ENCODE data around the gene FXYD5. TPM values are rescaled to one million over a fixed set of nuclear protein-coding genes. Genes with fewer than 3 reads are reported as not detected.

The FXYD5 gene
- total and polyA plus RNA-seq, 4 donors: 2.2 to 22.0 (median 7.3) TPM

GRCh38 chr19:35212241-35212640 is 57.7 kb downstream of the FXYD5 start:
- Histone ChIP-seq H3K27ac (ENCODE audit: low read depth in 1 of 2, low read length in 2 of 2) (peak overlapping the region; percentile 59 to 69), H3K36me3 (ENCODE audit: control insufficient read depth in 4 of 4, insufficient read depth in 3 of 4, low read depth in 1 of 4, low read length in 3 of 4) (no peaks in the 10 kb centered on the region), H3K27me3 (ENCODE audit: control insufficient read depth in 4 of 4, insufficient read depth in 4 of 4, low read length in 3 of 4) (no peaks in the 10 kb centered on the region), H3K9ac (ENCODE audit: low read depth in 1 of 2, low read length in 2 of 2) (no peak overlapping the region), H3K9me3 (ENCODE audit: control insufficient read depth in 4 of 4, low read length in 3 of 4) (no peaks in the 10 kb centered on the region), H3K4me3 (ENCODE audit: low read depth in 1 of 3, low read length in 3 of 3) (no peak overlapping the region), H3K4me1 (ENCODE audit: control insufficient read depth in 4 of 4, insufficient read depth in 4 of 4, low read length in 3 of 4) (peaks cover 0 to 3% (median under 1%) of the 10 kb centered on the region in 4 donors)
- no peak for TF ChIP-seq REST (IDR thresholded peaks at IDR 0.05)
- TF ChIP-seq HNF4A (conservative IDR thresholded peaks at IDR 0.05): no peak
- TF ChIP-seq RXRA (IDR thresholded peaks at IDR 0.05): no peak
- TF ChIP-seq SP1 (IDR thresholded peaks at IDR 0.05): no peak
- no peak for TF ChIP-seq FOXA2 (IDR thresholded peaks at IDR 0.05)
- TF ChIP-seq MAX (IDR thresholded peaks at IDR 0.05): no peak
- TF ChIP-seq CTCF (IDR thresholded peaks at IDR 0.05; ENCODE audit: low read depth, low read length, missing input control): no peak
- TF ChIP-seq ZBTB33 (IDR thresholded peaks at IDR 0.05): no peak
- no peak for DNase-seq (ENCODE audit: low spot score)
- WGBS: 71% methylated on average over 7 of the region's 7 CpGs

GRCh38 chr19:35213663-35214632 is 59.4 kb downstream of the FXYD5 start:
- no peaks in the 10 kb centered on the region for H3K36me3 ChIP-seq (ENCODE audit: control insufficient read depth in 4 of 4, insufficient read depth in 3 of 4, low read depth in 1 of 4, low read length in 3 of 4)
- TF ChIP-seq NR2F2 (IDR thresholded peaks at IDR 0.05) (peak; percentile 29), CTCF (IDR thresholded peaks at IDR 0.05; ENCODE audit: low read depth, low read length, missing input control) (no peak), SP1 (IDR thresholded peaks at IDR 0.05) (peak; percentile 45)
- no peak overlapping the region for H3K4me3 ChIP-seq (ENCODE audit: low read depth in 1 of 3, low read length in 3 of 3)
- H3K4me1 ChIP-seq (ENCODE audit: control insufficient read depth in 4 of 4, insufficient read depth in 4 of 4, low read length in 3 of 4): peaks cover 0 to 3% (median under 1%) of the 10 kb centered on the region in 4 donors
- no peaks in the 10 kb centered on the region for H3K9me3 ChIP-seq (ENCODE audit: control insufficient read depth in 4 of 4, low read length in 3 of 4)
- WGBS: 55% methylated on average over 21 of the region's 21 CpGs
- no peak overlapping the region for H3K9ac ChIP-seq (ENCODE audit: low read depth in 1 of 2, low read length in 2 of 2)
- DNase-seq (ENCODE audit: low spot score): no peak
- peak overlapping the region; percentile 61 to 83 for H3K27ac ChIP-seq (ENCODE audit: low read depth in 1 of 2, low read length in 2 of 2)
- no peaks in the 10 kb centered on the region for H3K27me3 ChIP-seq (ENCODE audit: control insufficient read depth in 4 of 4, insufficient read depth in 4 of 4, low read length in 3 of 4)

Data from liver (tissue), 9 donors.